Pons (tissue), 1 donor: ENCODE results near the gene XPNPEP3.

ENCODE experiments used
- DNase-seq: peaks from one replicate; pipeline ENCODE4 v3.0.0-alpha.2; 2016; ENCODE audit warnings: low spot score

XPNPEP3 gene

DNA sequence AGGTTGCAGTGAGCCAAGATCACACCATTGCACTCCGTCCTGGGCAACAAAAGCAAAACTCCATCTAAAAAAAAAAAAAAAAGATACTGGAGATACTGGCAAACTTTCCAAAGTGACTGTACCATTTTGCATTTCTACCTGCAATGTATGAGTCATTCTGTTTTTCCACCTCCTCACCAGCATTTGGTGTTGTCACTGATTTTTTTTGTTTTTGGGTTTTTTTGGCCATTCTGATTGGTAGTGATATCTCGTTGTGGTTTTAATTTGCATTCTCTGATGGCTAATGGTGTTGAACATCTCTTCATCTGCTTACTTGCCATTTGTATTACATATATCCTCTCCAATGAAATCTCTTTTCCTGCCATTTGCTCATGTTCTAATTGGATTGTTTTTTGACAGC lies 82.3 kb downstream of the XPNPEP3 start:
- DNase-seq, result no peak

DNA sequence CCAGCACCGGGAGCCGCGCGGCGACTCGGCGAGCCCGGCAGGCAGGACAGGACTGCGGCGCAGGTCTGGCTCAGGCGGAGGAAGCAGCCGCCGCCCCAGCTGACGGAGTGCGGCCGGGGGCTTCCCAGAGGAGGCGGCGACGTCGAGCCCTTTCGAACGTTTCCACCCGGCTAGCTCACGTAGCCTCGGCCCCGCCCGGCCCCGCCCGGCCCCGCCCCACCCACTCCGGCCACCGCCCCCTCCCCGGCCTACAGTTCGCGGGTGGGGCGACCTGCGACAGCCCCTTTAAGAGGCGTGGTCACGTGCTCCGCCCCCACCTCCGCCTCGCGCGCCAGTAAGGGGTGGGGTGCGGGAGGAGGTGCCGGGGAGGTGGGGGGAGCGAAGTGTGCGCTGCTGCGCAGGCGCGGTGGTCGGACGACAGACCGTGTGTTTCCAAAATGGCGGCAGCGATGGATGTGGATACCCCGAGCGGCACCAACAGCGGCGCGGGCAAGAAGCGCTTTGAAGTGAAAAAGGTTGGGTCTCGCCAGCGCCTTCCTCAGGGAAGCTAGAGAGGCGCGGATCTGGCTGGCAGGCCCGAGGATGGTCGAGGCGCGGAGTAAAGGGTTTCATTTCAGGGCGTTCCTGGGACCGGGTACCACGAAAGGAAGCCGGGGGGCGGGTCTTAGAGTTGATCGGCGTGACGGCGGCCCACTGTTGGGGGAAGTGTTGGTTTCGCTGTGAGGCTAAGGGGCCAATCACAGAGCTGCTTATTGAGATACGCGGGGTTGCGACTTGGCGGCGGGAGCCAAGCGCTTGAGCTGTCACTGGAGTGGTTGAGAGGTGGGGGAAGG lies 94.2 kb downstream of the XPNPEP3 start, which contains the start of gene RBX1:
Gene RBX1 (plus strand): TSS at position 417 of the 833 bp plus-strand sequence. CDS start 21 bp downstream, at position 438.
- DNase-seq, result peak; percentile 97

DNA sequence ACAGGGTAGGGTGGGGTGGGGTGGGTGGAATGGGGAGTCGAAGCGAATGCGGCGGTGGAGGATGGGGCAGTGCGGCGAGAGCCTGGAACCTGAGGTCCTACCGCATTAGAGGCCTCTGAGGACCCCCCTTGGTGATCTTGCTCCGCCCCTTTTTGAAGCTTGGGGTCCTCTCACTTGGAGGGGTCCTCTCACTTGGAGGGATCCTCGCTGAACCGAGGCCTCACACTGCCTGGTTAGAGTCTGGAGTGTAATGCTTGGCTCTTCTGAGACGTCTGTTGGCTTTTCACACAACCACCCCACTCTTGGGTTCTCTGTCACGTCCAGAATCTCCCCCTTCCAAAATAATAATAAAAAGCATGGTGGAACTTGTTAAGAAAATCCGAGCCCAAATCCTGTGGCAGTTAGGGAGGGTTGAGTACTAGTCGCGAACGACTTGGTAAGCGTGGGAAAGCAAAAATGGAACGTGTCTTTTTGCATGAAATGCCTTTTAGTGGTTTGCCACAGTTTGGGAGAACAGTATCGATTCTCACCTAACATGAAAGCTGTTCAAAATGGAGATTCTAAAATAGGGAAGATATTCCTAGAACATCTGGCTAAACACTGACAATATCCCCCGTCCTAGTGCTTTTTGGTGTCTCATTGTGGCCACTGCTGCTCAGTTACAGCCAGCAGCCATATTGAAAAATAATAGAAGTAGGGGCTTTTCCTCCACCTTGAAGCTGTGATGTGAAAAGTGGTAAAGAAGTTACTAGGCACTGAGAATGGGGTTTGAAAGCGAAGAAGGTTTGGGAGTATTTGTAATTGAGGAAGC lies 95.1 kb downstream of the XPNPEP3 start:
- no peak for DNase-seq

DNA sequence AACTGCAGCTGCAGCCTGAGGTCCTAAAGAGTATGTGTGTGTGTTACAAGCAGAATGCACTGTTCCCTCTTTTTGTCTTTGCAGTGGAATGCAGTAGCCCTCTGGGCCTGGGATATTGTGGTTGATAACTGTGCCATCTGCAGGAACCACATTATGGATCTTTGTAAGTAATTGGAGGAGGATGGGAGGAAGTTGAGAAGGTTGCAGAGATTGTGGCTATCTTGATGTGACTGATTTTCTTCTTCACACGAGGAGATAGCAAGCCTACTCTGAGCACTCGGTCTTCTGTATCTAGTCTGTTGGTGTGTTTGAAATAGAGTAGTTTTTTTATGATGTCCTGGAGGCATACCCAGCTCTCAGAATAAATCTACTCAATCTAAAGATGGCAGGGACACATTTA lies 96.5 kb downstream of the XPNPEP3 start:
- DNase-seq, result no peak

DNA sequence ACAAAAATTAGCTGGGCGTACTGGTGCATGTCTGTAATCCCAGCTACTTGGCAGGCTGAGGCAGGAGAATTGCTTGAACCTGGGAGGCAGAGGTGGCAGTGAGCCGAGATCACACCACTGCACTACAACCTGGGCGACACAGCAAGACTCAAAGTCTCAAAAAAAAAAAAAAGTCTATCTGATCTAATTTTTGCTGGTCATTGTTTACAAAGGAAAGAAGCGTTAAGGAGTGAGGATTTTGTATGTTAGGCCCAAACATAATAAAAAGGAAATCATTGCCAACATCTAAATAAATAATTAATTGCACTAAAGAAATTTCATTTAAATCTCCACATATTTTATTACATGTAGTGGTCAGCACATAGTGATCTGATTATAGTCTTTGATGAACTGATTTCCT lies 97.2 kb downstream of the XPNPEP3 start:
- DNase-seq, result no peak

DNA sequence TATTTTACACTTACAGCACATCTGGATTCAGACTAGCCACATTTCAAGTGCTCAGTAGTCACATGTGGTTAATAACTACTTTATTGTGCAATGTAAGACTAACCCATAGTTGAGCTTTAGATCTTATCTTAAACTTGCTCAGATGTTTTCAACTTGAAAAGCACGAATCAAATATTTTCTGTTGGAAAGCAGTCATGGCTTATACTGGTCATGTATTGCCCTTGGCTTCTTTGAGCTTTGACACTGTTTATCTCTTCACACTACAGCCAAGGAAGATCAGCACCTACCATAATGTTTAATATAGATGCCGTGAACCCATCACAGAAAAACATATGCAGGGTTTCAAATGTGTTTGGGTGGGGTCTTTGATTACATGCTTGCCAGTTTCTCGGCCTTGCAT lies 98.6 kb downstream of the XPNPEP3 start:
- no peak for DNase-seq

DNA sequence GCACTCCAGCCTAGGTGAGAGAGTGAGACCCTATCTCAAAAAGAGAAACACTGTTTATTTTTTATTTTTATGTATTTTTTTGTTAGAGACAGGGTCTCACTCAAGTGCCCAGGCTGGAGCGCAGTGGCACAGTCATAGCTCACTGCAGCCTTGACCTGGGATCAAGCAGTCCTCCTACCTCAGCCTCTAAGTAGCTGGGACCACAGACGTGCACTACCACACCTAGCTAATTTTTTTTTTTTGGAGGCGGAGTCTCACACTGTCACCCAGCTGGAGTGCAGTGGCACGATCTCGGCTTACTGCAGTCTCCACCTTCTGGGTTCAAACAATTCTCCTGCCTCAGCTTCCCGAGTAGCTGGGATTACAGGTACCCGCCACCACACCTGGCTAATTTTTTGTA lies 100.7 kb downstream of the XPNPEP3 start:
- DNase-seq, result no peak

DNA sequence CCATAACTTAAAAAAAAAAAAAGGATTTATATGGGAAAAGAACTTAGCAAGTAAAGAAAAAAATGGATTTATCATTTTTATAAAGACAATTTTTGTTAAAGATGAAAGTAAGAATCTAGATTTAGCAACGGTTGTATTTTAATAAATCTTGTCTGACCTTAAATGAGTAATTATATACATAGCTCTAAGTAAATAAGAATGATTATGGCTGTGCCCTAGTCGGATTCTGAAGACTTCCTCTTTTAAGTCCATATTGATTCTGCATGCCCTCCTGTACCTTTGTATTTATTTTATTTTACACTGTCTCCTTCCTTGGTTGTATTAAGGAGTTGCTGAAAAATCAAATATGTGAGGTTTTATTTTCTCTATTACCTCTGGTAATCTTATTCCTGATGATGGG lies 101.4 kb downstream of the XPNPEP3 start:
- no peak for DNase-seq

DNA sequence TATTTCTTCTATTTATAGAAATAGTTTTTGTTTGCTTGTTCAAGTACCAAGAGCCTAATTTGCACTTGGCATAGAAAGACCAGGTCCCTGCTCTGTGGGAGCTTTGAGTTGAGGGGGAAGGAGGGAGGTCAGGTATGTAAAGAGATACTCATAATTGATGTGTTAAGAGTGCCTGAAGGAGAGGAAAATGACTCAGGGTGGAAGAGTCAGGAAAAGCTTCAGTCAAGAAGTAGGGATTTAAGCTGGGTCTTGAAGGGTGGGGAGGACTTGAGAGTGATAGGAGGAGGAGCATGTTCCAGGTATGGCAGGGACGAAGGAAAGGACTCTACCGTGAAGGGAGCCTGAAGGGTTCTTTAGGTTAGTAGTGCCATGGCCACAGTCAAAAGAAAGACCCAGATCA lies 103.2 kb downstream of the XPNPEP3 start:
- no peak for DNase-seq

DNA sequence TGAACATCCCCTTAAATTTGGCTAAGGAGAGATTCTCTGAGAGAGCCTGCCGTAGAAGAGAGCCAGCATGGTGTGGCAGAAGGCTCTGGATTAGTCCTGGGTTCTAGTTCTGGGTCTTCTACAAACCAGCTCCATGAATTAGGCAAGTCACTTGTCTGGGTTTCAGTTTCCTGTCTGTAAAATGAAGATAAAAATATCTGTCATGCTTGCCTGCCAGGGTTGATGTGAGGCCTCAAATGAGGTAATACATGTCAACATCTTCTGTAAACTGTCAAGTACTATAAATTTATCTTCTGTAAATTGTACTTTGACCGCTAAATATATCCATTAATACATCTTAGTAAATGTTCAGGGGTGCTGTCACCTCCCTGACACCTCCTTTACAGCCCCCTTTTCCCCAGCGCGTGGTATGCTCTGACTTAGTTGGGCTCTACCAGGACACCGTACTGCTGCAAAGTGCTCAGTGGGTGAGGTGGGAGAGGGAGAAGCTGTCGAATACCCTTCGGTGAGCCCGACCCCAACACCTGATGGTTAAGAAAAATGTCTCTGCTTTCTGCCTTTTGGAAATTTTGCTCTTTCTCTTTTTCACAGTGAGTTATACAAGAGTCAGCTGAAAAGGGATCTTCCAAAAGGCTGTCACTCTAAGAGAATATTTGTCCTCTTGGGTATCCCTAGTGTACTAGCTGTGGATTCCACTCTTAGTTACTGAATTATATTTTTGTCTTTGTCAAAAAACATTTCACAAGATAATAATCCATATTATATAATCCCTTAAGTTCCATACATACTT lies 109.2 kb downstream of the XPNPEP3 start:
- DNase-seq, result peak; percentile 14

DNA sequence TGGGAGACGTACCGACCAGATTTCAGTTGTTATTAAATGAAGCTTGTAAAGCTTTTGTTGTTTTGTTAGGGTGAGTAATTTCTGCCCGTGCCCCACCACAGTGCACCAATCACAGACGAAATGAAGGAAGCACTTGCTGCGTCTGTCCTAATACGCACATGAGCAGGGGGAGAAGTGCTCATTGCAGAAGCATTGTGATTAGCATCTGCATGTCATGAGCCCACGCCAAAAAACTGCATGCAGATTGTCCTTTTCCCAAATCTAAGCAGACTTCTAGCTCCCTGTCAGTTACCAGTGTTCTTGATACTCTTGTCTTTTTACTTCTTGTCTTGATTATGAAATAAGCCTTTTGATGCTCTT lies 109.8 kb downstream of the XPNPEP3 start:
- DNase-seq, result peak; percentile 37

DNA sequence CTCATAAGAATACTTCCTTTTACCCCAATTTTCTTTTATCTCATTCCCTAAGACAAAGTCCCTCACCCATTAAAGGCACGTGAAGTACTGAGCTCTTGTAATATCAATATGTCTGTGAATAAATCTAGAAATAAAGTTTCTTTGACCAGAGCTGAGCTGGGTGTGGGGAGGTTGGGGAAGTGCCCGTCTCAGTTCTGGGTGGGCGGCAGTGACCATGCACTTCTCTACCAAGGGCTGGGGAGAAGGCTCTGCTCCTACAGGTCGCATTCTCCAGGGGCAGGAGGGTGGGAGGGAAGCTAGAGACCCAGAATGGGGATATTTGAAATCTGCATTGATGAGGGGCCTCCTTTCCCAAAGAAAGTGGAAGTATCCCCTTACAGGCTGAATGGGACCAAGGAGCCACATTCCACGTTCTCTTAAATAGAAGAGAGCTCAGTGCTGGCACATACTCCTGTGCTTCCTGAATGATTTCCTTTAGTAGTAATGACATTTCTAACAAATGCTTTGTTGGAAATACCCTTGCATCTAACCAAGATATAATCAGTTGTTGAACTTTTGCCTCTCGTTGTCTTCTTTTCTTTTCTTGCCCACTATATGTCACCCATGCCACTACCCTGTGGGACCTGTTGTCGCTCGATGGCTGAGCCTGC lies 110.3 kb downstream of the XPNPEP3 start:
- no peak for DNase-seq

DNA sequence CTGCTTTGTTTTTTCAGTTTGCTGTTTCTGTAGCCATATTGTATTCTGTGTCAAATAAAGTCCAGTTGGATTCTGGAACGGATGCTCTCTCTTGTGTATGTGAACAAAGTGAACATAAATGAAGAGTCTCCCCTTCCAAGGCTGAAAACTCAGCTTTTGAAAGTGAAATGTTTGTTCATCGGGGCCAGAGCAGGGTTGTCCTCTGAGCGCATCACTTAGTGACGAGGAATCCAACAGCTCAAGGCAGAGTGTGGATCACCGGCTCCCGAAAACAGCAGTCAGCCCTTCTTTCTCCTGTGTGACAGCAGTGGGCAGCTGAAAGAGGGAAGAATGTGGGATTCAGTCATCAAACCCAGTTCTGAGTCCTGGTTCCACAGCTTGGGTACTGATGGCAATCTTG lies 115.6 kb downstream of the XPNPEP3 start:
- no peak for DNase-seq

DNA sequence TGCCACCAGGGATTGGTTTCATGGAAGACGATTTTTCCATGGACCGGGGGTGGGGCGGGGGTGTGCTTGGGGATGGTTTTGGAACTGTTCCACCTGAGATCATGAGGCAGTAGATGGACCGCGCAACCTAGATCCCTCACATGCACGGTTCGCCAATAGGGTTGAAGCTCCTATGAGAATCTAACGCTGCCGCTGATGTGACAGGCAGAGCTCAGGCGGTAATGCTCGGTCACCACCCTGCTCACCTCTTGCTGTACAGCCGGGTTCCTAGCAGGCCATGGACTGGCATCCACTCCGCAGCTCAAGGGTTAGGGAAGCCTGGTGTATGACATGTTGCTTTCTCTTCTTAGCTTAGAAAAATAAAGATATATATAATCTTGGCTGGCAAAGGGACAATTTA lies 116.2 kb downstream of the XPNPEP3 start:
- DNase-seq, result no peak

DNA sequence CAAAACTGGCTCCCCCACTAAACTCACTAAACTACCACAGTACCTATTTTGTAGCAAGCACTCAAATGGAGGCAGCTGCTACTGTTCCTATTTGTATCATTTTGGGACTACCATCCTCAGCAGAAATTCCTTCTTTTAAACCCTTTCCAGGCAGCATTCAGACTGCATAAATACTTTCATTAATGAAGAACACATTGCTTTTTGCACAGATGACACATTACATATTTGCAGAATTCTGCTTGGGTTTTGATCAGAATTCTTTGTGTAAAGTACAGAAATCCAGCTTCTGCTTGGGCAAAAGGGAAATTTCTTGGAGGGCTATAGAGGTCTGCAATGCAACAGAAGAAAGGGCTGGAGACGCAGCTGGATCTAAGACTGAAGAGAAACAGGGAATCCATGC lies 118.4 kb downstream of the XPNPEP3 start:
- no peak for DNase-seq

DNA sequence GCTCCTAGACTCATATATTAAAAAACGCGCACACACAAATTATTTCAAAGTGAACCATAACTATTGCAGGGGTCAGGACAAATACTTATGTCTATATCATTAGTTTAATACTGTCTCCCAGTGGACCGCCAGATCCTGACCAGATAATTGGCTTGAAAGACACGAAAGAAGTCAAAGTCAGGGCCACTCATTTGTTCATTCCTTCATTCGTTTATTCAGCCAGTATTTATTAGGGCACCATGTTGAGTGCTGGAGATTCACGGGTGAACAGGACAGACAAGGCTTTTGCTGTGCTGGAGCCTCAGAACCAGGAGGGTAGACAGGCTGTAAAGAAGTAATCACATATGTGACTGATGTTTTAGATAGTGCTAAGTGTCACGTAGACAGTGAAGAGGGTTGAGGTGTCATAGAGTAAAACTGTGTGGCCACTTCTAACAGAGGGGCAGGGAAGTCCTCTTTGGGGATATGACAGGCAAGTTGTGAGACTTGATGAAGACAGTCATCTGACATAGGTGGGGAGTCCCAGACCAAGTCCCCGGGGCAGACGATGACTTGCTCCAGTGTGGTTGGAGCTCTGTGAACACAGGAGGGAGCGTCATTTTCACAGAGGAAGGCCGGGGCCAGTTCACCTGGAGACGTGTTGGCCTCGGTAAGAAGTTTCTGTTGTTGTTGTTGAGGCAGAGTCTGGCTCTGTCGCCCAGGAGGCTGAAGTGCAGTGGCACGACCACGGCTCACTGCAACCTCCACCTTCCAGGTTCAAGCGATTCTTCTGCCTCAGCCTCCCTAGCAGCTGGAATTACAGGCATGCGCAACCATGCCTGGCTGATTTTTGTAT lies 120.1 kb downstream of the XPNPEP3 start:
- no peak for DNase-seq

DNA sequence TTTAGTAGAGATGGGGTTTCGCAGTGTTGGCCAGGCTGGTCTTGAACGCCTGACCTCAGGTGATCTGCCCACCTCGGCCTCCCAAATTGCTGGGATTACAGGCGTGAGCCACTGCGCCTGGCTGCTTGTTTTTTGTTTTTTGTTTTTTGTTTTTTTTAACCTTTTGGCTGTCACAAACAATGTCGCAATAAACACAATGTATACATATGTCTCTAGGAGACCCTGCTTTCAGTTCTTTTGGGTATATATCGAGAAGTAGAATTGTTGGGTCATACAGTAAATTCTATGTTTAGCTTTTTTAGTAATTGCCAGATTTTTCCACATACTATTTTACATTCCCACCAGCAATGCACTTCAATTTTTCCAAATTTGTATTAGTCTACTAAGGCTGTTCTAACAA lies 122.2 kb downstream of the XPNPEP3 start:
- no peak for DNase-seq

DNA sequence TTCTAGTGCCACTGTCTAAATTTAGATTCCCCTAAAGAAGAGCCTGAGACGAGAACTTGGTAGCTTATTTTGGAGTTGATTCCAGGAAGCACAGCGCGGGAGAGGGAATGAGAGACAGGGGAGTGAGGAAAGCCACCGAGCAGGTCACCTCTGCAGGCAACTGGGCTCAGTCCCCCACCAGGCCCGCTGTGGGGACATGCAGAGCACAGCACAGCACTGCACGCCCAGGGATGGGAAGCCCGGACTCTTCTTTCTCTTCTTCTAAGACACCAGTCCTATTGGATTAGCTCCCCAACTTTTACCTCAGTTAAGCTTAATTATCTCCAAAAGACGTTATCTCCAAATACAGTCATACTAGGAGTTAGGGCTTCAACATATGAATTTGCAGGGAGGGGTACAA lies 122.9 kb downstream of the XPNPEP3 start:
- DNase-seq, result no peak
